Suppressor macrophage treated with lipopolysaccharide for 4 hours (primary cell): ENCODE results near the gene SH2D6.
A peak's percentile ranks its signal among the peaks of the same experiment; 100 is the strongest.
"Not testable (repeated sequence)": the region's sequence is repeated elsewhere in the genome, so short reads cannot be mapped to it uniquely, and the experiment has no call there.

Source experiments
- DNase-seq: peaks from one replicate; pipeline ENCODE4 v3.0.0-alpha.2; 2020

Gene SH2D6

GRCh38 chr2:85425588-85425987 lies 7.1 kb downstream of the SH2D6 start:
- no peak for DNase-seq

GRCh38 chr2:85427300-85427835 lies 8.9 kb downstream of the SH2D6 start:
- DNase-seq, result no peak

- peak; percentile 91 for DNase-seq
These were observed 9.9 kb downstream of the SH2D6 start for GRCh38 chr2:85428343-85428881.

- DNase-seq, result no peak
These were observed 10.9 kb downstream of the SH2D6 start for GRCh38 chr2:85429213-85429923.

- DNase-seq, result no peak
These were observed 11.4 kb downstream of the SH2D6 start for GRCh38 chr2:85429924-85430289.

GRCh38 chr2:85430752-85431569 lies 12.4 kb downstream of the SH2D6 start:
- no peak for DNase-seq

DNA sequence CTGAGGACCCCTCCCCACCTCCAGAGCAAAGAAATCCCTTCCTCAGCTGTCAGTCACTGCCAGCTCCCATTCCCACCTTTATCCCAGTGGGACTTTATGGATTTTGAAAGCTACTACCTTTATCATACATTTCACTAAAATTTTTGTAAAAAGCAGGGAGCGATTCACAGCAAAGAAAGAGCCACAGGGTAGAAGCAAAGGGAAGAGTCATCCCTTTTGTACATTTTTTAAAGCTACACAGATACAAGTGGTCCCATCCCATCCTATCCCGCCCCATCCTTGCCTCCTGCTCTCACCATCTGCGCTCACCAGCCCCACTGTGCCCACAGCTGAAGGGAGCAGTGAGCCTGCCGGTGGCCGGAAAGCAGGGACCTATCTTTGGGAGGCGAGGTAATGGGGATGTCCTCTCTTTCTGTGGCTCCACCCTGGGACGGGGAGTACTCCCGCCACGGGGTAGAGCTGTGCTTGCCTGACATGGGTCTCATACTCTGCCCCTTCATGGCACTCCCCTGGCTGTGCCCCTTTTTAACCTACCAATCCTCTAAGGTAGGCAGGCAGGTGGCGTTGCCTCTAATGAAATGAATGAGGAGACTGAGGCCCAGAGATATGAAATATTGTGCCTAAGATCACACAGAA lies 13.2 kb downstream of the SH2D6 start:
- DNase-seq, result no peak

DNA sequence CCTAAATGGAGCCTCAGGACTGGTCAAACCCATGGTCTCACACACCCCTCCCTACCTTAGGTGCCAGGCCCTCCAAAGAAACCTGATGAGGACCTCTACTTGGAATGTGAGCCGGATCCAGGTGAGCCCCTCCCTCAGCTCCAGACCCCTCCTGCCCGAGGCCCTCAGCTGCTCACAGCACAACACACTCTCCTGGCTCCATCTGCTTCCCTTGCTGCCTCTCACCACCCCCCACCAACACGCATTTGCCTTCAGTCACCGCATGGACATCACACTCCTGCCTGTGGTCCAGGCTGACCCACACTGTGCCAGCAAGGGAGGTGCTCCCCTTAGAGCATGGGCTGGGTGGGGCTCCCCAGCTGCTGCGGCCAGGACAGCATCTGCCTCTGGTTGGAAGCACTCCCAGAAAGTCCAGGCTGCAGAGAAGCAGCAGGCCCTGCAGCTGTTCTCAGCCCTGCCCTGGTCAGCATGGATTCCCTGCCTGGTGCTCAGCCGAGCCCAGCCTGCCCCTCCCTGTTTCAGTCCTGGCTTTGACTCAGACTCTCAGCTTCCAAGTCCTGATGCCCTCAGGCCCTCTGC lies 15.1 kb downstream of the SH2D6 start:
- DNase-seq, result no peak

GRCh38 chr2:85434696-85435095 lies 16.2 kb downstream of the SH2D6 start:
- no peak for DNase-seq

DNA sequence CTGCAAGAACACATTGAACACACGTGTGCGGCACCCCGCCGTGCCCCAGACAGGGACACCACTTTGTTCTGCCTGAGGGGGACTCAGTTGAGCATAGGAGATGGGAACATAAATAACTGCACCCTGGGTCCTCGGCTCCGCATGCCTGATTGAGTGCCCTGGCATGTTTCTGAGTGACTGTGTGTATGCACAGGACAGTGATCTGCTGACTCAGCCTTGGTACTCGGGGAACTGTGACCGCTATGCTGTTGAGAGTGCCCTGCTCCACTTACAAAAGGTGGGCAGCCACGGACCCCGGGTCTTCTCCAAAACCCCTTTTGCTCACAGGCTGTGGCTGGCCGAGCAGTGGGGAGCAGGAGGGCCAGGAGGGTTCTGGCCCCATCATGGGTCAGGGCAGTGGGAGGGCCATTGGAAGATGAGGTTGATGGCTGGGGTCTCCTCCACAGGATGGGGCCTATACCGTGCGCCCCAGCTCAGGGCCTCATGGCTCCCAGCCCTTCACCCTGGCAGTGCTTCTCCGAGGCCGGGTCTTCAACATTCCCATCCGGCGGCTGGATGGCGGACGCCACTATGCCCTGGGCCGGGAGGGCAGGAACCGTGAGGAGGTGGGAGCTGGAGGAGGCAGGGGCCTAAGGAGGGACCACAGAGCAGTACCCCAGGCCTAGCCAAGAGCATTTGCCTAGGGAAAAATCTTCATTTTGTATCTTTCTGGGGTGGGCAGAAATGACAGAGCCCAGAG lies 16.9 kb downstream of the SH2D6 start:
- no peak for DNase-seq

DNA sequence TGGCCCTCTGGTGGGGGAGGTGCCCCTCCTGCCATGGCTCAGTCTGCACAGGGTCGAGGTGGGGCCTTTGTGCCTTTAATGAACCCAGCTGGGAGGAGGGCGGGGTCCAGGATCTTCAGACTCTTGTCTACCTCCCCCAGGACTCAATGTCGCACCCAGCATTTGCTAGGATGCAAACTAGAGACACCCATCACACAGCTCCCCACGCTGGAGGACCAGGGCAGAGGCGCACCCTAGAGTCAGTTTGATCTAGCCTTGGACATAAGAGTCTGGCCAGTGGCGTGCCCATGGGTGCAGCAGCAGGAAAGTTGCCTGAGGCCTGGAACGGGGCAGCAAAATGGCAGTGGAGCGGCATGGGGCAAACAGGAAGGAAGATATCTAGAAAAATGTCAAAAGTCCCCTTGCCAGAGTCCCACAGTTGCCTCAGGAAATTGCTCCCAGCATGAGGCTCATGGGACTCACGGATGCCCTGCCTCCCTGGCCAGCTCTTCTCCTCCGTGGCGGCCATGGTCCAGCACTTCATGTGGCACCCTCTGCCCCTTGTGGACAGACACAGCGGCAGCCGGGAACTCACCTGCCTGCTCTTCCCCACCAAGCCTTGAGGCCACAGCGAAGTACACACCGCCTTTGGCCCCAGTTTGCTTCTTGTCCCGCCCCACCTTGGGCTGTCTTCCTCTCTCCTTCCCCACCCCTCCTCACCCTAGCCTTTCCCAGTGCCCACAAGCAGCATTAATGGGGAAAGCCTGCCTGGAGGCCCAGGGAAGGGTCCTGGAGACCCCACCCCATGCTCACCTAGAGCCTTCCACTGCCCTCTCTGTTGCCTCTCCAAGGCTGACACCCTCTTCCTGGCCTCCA lies 17.7 kb downstream of the SH2D6 start:
- DNase-seq, result no peak

DNA sequence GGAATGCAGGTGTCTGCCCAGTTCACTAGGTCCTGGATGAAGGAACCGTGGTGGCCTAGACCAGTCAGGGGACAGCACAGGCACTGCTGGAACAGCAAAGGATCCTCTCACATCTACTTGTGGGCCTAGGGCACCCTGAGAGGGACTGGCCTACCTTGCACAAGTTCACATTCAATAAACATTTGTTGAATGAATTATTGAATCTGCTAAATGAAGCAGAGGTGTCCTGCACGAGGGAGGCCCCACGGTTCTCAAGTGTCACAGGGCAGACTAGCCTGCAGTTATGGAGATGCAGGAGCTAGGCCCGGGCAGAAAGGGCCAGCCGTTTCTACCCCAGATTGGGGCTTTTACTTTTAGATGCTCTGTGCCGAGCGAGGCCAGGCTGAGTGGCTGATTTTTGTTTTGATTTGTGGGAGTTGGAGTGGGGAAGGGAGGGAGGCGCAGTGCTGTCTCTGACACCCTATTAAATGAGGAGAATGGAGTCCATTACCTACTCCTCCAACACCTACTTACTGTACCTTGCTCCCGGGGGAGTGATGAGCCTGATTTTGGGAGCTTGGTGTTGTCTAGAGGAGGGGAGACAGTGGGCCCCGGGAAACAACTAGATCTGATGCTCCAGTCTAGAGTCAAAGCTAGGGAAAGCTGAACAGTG lies 18.4 kb downstream of the SH2D6 start:
- DNase-seq, result no peak

- DNase-seq, result peak; percentile 96
These were observed 19.1 kb downstream of the SH2D6 start for GRCh38 chr2:85437488-85438200.

- DNase-seq, result no peak
These were observed 19.9 kb downstream of the SH2D6 start for GRCh38 chr2:85438201-85439024.

- no peak for DNase-seq
These were observed 20.5 kb downstream of the SH2D6 start for GRCh38 chr2:85439025-85439472.

- DNase-seq, result not testable (repeated sequence)
These were observed 21.1 kb downstream of the SH2D6 start for GRCh38 chr2:85439569-85439968.

DNA sequence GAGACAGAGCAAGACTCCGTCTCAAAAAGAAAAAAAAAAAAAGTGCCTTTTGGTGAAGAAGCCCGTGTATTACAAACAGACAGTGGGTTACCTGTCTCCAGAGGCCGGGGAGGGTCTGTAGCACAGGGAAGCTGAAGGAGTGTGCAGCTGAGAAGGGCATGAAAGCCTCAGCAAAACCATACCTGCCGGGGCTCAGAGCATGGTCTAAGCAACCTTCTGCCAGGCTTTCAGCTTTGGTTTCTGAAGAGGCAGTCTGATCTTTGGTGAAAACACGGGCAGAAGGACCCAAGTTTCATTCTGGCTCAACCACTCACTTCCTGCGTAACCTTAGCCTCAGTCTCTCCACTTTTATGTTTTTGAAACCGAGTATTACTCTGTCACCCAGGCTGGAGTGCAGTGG lies 21.5 kb downstream of the SH2D6 start:
- DNase-seq, result no peak

DNA sequence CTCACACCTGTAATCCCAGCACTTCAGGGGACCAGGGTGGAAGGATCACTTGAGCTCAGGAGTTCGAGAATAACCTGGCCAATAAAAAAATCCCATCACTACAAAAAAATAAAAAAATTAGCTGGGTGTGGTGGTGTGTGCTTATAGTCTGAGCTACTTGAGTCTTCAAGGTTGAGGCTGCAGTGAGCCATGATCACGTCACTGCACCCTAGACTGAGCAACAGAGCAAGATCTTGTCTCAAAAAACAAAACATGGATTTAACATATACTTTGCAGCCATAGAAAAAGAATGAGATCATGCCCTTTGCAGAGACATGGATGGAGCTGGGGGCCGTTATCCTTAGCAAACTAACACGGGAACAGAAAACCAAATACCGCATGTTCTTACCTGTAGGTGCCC lies 22.2 kb downstream of the SH2D6 start:
- no peak for DNase-seq

- peak; percentile 58 for DNase-seq
These were observed 23.4 kb downstream of the SH2D6 start for GRCh38 chr2:85441864-85442263.
